Ishikawa (cell line): Measurements from ENCODE around the gene RIOK3.

Source experiments
- CEBPB ChIP-seq: IDR thresholded peaks from 2 replicates; pipeline ENCODE4 v1.6.1; 2012
- CREB1 ChIP-seq: IDR thresholded peaks from 2 replicates; pipeline ENCODE4 v1.6.1; 2012; ENCODE audit warnings: low read depth
- EGR1 ChIP-seq: IDR thresholded peaks from 2 replicates; pipeline ENCODE4 v1.6.1; 2012
- EP300 ChIP-seq: IDR thresholded peaks from 2 replicates; pipeline ENCODE4 v1.6.1; 2012; ENCODE audit warnings: borderline replicate concordance
- FOXM1 ChIP-seq: IDR thresholded peaks from 2 replicates; pipeline ENCODE4 v1.6.1; 2012; ENCODE audit warnings: low read depth, borderline replicate concordance
- NFIC ChIP-seq: IDR thresholded peaks from 2 replicates; pipeline ENCODE4 v1.6.1; 2012
- RAD21 ChIP-seq: IDR thresholded peaks from 2 replicates; pipeline ENCODE4 v1.6.1; 2012; ENCODE audit warnings: low read depth
- TAF1 ChIP-seq: IDR thresholded peaks from 2 replicates; pipeline ENCODE4 v1.6.1; 2012; ENCODE audit warnings: low read depth, mild to moderate bottlenecking
- TCF12 ChIP-seq: IDR thresholded peaks from 2 replicates; pipeline ENCODE4 v1.6.1; 2012; ENCODE audit warnings: low read depth
- TEAD4 ChIP-seq: IDR thresholded peaks from 2 replicates; pipeline ENCODE4 v1.6.1; 2012
- YY1 ChIP-seq: IDR thresholded peaks from 2 replicates; pipeline ENCODE4 v1.6.1; 2012; ENCODE audit warnings: low read depth
- ZBTB7A ChIP-seq: IDR thresholded peaks from 2 replicates; pipeline ENCODE4 v1.6.1; 2012; ENCODE audit warnings: low read depth
- TF ChIP-seq, protein P1 (sequence below): IDR thresholded peaks from 2 replicates; pipeline ENCODE4 v1.6.1; 2012
- TF ChIP-seq, protein P2 (sequence below): IDR thresholded peaks from 2 replicates; pipeline ENCODE4 v1.6.1; 2012
- TF ChIP-seq, protein P3 (sequence below): IDR thresholded peaks from 2 replicates; pipeline ENCODE4 v1.6.1; 2012; ENCODE audit warnings: low read depth, mild to moderate bottlenecking

RIOK3 gene

DNA sequence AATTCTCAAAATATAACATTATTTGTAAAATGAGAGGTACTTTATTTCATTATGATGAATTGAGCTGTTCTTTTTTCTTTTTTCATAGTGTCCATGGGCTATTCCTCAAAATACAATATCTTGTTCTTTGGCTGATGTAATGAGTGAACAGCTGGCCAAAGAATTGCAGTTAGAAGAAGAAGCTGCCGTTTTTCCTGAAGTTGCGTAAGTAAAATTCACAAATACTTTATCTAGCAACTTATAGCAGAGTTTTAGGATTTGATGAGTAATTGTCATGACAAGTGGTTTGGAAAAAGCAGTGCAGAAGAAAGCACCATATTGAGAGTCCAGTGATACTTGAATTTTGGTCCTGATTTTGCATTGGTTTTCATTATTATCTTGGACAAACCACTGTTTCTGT is 9.8 kb downstream of the RIOK3 start:
- no peak for TF ChIP-seq TCF12

DNA sequence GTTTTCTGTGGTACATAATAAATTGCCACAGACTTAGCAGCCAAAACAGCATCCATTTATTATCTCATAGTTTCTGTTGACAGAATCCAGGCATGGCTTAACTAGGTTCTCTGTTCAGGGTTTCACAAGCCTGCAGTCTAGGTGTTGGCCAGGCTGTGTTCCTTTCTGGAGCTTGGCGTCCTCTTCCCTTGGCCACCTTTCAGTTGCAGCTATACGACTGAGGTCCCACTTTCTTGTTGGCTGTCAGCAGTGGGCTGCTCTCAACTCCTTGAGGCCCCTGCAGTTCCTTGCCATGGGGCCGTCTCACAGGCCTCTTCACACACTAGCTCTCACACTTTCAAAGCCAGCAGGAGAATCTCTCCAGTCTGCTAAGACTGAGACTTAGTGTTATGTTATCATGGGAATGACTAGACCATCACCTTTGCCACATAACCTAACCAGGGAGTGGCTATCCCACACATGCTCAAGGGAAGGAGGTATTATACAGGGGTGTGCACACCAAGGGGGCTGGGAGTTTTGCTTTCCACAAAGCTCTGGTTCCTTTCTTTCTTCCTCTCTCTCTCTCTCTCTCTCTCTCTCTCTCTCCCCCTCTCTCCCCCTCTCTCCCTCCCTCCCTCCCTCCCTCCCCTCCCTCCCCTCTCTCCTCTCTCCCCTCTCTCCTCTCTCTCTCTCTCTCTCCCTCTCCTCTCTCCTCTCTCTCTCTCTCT is 15.8 kb downstream of the RIOK3 start:
- TF ChIP-seq YY1, result no peak
- TF ChIP-seq EGR1, result no peak
- no peak for TF ChIP-seq NFIC
- TF ChIP-seq CEBPB, result no peak

DNA sequence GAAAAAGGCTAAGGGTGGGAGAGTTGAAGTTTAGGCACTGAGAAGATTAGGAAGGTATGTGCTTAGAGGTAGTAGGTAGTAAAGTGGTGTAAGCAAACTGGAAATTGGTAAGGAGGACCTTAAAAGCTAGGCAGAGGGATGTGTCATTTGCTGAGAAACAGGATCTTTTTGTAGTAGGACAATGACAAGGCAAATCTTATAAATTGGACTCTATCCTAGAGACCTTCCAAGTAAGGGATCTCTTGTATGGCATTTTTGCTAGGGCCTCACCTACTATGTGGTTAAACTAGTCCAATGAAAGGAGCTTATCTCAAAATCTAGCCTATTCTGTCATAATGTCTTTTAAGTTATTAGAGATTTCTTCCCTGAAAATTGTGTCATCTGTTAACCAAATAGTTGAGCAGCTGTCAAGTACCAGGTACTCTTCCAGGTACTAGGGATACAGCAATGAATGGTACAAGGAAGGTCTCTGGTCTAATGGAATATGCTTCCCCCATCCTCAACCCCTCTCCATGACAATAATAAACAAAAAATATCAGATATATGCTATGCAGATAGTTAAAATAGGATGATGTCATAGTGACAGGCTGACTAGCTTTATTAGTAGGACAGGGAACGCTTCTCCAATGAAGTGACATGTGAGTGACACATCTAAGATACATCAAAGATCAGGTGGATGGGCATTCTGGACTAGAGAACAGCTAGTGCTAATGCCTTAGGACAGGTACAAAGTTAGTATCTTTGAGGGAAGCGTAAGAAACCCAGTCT is 17.7 kb downstream of the RIOK3 start:
- no peak for TF ChIP-seq RAD21
- TF ChIP-seq, protein P1, sequence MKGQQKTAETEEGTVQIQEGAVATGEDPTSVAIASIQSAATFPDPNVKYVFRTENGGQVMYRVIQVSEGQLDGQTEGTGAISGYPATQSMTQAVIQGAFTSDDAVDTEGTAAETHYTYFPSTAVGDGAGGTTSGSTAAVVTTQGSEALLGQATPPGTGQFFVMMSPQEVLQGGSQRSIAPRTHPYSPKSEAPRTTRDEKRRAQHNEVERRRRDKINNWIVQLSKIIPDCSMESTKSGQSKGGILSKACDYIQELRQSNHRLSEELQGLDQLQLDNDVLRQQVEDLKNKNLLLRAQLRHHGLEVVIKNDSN, result no peak
- no peak for TF ChIP-seq TAF1
- TF ChIP-seq, protein P2, sequence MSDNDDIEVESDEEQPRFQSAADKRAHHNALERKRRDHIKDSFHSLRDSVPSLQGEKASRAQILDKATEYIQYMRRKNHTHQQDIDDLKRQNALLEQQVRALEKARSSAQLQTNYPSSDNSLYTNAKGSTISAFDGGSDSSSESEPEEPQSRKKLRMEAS, result no peak
- TF ChIP-seq EP300, result no peak
- TF ChIP-seq TCF12, result no peak
- TF ChIP-seq CEBPB, result no peak
- TF ChIP-seq YY1, result no peak
- no peak for TF ChIP-seq TEAD4
- no peak for TF ChIP-seq ZBTB7A
- TF ChIP-seq, protein P3, sequence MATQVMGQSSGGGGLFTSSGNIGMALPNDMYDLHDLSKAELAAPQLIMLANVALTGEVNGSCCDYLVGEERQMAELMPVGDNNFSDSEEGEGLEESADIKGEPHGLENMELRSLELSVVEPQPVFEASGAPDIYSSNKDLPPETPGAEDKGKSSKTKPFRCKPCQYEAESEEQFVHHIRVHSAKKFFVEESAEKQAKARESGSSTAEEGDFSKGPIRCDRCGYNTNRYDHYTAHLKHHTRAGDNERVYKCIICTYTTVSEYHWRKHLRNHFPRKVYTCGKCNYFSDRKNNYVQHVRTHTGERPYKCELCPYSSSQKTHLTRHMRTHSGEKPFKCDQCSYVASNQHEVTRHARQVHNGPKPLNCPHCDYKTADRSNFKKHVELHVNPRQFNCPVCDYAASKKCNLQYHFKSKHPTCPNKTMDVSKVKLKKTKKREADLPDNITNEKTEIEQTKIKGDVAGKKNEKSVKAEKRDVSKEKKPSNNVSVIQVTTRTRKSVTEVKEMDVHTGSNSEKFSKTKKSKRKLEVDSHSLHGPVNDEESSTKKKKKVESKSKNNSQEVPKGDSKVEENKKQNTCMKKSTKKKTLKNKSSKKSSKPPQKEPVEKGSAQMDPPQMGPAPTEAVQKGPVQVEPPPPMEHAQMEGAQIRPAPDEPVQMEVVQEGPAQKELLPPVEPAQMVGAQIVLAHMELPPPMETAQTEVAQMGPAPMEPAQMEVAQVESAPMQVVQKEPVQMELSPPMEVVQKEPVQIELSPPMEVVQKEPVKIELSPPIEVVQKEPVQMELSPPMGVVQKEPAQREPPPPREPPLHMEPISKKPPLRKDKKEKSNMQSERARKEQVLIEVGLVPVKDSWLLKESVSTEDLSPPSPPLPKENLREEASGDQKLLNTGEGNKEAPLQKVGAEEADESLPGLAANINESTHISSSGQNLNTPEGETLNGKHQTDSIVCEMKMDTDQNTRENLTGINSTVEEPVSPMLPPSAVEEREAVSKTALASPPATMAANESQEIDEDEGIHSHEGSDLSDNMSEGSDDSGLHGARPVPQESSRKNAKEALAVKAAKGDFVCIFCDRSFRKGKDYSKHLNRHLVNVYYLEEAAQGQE, result no peak
- no peak for TF ChIP-seq FOXM1
- no peak for TF ChIP-seq EGR1
- TF ChIP-seq NFIC, result no peak

DNA sequence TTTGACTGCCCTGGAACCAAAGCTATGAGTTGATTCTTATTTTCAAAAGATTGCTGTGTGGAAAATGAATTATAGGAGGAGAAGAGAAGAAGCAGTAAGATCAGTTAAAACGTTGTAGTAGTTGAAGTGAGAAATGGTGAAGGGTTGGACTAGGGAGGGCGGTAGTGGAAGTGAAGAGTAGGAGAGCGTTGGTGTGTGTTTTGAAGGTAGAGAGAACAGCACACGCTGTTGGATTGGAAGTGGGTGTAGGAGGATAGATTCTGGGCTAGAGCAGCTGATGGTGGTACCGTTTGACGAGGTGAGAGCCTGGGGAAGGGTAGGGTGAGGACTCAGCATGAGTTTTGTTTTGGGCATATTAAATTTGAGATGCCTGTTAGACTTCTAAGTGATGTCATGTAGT is 18.4 kb downstream of the RIOK3 start:
- TF ChIP-seq, protein P3, result no peak
- TF ChIP-seq CREB1 (no peak), TEAD4 (no peak), NFIC (no peak), EGR1 (no peak), TAF1 (no peak), CEBPB (no peak), TCF12 (no peak), YY1 (no peak), EP300 (no peak), FOXM1 (no peak), RAD21 (no peak), ZBTB7A (no peak)
- TF ChIP-seq, protein P2, result no peak
- TF ChIP-seq, protein P1, result no peak

DNA sequence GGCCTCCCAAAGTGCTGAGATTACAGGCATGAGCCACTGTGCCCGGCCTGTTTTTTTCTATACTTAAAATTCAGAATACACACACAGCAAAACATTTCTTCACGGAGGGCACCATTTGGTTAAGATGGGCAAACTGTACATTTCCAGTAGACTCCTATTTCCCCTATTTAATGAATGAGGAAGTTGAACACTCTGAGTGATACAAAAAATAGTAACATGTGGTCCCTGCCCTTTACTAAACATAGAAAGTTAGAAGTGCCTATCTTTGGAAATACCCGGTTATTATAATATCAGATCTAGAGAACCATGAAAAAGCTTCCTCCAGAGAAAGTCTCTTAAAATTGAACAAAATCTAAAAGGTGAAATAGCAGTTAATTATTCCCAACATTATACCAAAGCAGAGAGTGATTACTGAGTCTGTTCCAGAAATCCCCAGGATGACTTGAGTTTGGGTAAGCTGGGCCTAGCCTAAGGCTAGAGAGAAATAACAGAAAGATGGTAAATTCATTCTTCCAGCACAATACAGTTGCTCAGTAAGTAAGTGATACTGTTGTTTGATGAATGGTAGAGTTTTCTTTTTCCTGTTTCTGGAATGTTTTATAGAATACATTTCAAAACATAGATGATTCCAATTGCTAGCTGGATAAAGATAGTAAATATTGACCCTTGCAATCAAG is 26.9 kb downstream of the RIOK3 start:
- TF ChIP-seq TAF1 (no peak), CREB1 (no peak), EP300 (no peak), NFIC (no peak), ZBTB7A (no peak), TCF12 (no peak), TEAD4 (no peak), RAD21 (no peak), CEBPB (no peak), EGR1 (no peak), FOXM1 (no peak), YY1 (no peak)
- TF ChIP-seq, protein P1, result no peak
- TF ChIP-seq, protein P3, result no peak
- TF ChIP-seq, protein P2, result no peak
